GM18861 (cell line): ENCODE results near the gene RCAN2.

ENCODE experiments used
- ATAC-seq: cut with Tn5 transposase; IDR thresholded peaks from one replicate; pipeline ENCODE4 v1.9.1; 2021; ENCODE audit not compliant: unreplicated experiment

The RCAN2 gene

GRCh38 chr6:46296586-46296985 lies 194.7 kb downstream of the RCAN2 start:
- ATAC-seq = no peak

GRCh38 chr6:46293641-46294316 lies 197.5 kb downstream of the RCAN2 start:
- peak; percentile 93 for ATAC-seq

GRCh38 chr6:46291880-46292279 lies 199.4 kb downstream of the RCAN2 start:
- no peak for ATAC-seq

GRCh38 chr6:46291275-46291633 lies 200.0 kb downstream of the RCAN2 start:
- no peak for ATAC-seq

- ATAC-seq = no peak
Observed at GRCh38 chr6:46290421-46291274, 200.6 kb downstream of the RCAN2 start.

GRCh38 chr6:46289898-46290297 lies 201.4 kb downstream of the RCAN2 start:
- ATAC-seq = no peak

GRCh38 chr6:46288835-46289234 lies 202.4 kb downstream of the RCAN2 start:
- no peak for ATAC-seq

- ATAC-seq = no peak
Observed at GRCh38 chr6:46287681-46288080, 203.6 kb downstream of the RCAN2 start.

GRCh38 chr6:46287043-46287442 lies 204.2 kb downstream of the RCAN2 start:
- ATAC-seq = no peak

- no peak for ATAC-seq
Observed at GRCh38 chr6:46284475-46284874, 206.8 kb downstream of the RCAN2 start.

- ATAC-seq = no peak
Observed at GRCh38 chr6:46281110-46281509, 210.1 kb downstream of the RCAN2 start.

GRCh38 chr6:46279874-46280273 lies 211.4 kb downstream of the RCAN2 start:
- ATAC-seq = no peak

- no peak for ATAC-seq
Observed at GRCh38 chr6:46276576-46277142, 214.6 kb downstream of the RCAN2 start.

- no peak for ATAC-seq
Observed at GRCh38 chr6:46274502-46274901, 216.7 kb downstream of the RCAN2 start.

GRCh38 chr6:46273911-46274310 lies 217.3 kb downstream of the RCAN2 start:
- ATAC-seq = no peak

- no peak for ATAC-seq
Observed at GRCh38 chr6:46271728-46272127, 219.5 kb downstream of the RCAN2 start.

GRCh38 chr6:46271107-46271506 lies 220.1 kb downstream of the RCAN2 start:
- ATAC-seq = no peak

- no peak for ATAC-seq
Observed at GRCh38 chr6:46270336-46270735, 220.9 kb downstream of the RCAN2 start.

GRCh38 chr6:46269447-46270229 lies 221.6 kb downstream of the RCAN2 start:
- no peak for ATAC-seq

- no peak for ATAC-seq
Observed at GRCh38 chr6:46267515-46267914, 223.7 kb downstream of the RCAN2 start.

- no peak for ATAC-seq
Observed at GRCh38 chr6:46265373-46265772, 225.9 kb downstream of the RCAN2 start.
